Forelimb muscle (tissue), 1 donor: ENCODE results near the gene MARCKS. TPM values are rescaled to one million over a fixed set of nuclear protein-coding genes. Genes with fewer than 3 reads are reported as not detected.

Experiments
- DNase-seq: peaks from one replicate; pipeline ENCODE4 v3.0.0-alpha.2; 2013; ENCODE audit warnings: low read depth
- polyA plus RNA-seq: library from polyadenylated mRNA; unstranded; fragments of 120-200 nt; gene quantifications from one replicate; pipeline ENCODE4 v1.2.1, GENCODE V29; 2013; ENCODE audit not compliant: insufficient read length

Gene MARCKS
- polyA plus RNA-seq, 1 donor: 166 TPM

DNA sequence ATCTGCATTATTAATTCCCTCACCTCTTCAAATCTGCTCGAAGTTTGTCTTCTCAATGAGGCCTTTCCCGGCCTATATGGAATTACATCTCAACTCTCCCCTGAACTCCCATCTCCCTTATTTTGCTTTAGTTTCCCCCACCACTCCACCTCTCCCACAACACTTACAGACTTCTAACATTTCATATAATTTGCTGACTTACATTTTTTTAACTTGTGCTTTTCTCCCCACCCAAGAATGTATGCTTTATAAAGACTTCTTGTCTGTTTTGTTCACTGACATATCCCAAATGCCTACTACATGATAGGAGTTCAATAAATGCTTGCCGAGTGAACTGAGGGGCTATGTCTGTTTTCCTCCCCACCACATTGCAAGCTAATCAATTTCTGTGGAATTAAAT lies 3.9 kb upstream of the MARCKS start:
- DNase-seq: no peak

DNA sequence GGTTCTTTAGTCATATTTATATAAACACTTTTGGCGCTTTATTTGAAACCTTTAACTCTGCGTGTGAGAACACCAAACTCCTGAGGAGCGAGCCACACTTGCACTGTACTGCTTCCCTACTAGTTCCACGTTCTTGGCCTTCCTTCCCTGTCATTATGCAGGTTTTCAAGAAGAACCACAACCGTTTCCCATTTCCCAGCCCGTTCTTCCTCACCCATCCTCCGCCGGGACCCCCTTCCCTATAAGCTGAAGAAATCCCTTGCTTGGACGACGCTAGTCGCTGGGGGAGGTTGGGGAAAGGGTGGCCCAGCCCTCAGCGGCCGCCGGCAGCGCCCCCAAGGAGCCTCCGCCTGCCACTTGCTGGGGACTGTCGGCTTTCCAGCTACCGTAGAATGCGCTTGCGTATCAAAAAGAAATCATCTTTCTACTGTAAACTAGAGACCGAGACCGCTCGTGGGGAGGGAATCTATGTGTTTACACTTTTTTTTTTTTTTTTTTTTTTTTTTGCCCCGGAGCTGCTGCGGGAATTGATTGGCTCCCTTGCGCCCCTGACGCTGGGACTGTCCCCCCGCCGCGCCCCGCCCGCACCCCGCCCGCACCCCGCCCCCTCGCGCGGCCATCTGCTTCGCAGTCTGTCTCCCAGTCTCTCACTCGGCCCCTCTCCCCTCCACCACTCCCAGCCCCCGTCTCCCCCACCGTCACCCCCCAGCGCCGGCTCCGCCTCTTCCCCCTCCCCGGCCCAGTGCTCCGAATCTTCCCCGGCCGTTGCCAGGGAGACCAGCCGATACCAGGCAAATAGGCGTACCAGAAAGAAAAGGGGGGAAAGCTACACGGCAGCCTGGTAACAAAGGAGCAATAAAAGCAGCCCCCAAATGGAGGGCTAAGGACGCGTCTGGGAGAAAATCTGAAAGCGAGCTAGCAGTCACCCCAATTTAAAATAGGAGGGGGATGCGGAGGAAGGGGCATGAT lies 2.3 kb upstream of the MARCKS start:
- no peak for DNase-seq

DNA sequence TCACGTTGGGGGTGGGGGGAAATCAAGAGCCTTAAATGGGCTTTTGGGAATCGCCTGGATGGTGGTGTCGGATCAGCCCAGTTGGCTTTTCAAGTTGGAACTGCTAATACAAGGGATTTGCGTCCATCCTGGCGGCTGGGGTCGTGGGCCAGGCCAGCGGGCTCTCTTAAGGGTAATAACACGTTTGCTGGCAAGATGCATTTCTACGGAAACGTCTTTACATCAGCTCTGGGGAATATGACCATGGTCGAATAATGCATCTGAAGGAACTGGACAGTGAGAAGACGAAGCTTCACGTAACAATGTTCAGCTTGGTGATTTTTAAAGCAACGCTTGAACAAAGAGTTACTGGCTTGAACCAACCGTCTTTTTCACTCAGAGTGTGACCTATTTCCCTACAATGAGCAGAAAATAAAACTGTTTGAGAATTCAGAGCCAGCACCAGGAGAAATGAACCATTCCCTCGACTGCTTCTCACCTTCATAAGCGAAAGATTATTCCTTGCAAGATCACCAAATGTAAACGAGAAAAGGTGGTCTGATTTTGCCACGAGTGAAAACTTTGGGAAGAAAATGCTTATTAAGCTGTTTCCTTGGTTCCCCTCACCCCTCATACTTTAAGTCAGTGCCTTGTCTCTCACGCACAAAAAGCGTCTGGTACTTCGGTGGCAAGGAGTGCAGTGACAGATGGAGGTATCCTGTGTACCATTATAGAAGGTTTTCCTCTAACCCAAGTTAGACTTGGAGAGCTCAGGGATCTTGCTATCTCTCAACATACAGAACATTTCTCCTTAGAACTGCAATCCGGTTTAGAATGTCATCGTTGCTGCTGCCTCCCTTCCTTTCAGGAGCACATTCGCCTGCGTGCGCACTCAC lies 1.4 kb upstream of the MARCKS start:
- no peak for DNase-seq

DNA sequence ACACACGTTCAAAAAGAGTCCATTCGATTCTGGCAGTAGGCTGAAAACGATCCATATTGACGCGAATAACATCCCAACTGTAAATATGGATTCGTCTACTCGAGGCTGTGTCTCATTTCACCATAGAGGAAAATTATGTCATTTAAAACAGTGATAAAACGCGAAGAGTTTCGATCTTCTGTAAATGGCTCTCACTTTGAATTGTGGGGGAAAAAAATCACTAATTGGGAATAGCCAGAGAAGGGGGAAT lies 845 bp upstream of the MARCKS start:
- no peak for DNase-seq

DNA sequence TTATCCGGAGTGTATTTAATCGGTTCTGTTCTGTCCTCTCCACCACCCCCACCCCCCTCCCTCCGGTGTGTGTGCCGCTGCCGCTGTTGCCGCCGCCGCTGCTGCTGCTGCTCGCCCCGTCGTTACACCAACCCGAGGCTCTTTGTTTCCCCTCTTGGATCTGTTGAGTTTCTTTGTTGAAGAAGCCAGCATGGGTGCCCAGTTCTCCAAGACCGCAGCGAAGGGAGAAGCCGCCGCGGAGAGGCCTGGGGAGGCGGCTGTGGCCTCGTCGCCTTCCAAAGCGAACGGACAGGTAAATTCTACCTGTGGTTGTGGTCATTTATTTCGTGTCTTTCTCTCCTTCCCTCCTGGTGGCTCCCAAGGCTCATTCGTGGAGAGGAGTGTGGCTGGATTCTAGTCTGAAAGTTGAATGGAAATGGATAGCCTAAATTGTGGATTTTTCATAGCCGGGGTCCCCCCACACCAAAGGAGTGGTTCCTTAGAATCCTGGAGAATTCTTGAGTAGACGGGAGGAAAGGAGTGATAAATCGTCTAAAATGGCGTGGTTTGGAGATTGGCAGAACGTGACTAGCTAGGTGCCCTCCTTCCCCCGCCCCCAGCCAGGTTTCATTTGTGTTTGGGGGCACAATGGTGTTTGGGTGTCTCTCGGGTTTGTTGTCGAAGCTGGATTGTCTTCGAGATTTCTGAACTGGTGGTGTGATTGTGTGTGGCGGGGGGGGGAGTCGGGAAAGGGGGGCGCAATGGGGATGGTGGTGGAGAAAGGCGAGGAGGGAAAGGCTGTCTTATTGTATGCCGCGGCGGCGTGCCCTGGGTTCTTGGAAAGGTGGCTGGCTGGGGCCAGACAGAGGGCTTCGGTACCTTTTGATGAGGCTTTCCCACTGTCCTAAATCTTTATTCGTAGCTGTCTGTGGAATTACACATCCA lies 673 bp downstream of the MARCKS start:
- no peak for DNase-seq

DNA sequence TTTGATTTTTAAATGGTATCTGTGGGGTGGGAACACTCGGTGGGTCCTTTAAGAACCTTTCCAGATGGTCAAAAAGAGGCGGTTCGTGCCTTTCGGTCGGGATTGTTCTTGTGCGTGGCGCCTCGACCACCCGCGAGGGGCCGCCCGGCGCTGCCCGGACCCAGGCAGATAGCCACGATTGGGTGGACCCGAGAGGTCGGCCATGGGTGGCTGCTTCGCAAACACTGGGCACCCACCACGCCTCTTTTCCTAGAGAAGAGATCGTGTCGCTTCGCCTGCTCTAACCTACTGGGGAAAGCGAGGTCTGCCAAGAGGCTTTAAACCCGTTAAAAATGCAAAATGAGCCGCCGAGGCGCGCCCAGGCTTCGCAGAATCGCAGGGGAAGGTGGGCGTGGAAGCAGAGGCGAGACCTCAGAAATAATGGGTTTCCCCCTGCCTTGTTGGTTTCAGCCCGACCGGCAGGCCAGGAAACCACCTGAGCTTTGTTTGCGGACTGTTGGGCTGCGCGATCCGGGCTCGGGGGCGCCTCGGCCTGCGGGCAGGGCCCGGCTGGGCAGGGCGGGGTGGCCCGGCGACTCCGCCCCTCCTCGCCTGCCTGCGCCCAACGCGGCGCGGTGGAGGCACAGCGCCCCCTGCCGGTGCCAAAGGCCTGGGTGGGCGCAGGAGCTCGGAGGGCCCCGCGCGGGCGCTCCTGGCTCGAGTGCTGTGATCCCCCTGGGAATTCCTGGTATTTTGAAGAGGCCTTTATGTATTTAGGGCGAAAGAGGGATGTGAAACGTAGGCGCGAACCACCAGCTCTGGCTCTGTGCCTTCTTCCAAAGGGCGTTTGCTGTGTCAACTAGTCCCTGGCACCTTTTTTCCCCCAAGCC lies 1.6 kb downstream of the MARCKS start:
- no peak for DNase-seq

DNA sequence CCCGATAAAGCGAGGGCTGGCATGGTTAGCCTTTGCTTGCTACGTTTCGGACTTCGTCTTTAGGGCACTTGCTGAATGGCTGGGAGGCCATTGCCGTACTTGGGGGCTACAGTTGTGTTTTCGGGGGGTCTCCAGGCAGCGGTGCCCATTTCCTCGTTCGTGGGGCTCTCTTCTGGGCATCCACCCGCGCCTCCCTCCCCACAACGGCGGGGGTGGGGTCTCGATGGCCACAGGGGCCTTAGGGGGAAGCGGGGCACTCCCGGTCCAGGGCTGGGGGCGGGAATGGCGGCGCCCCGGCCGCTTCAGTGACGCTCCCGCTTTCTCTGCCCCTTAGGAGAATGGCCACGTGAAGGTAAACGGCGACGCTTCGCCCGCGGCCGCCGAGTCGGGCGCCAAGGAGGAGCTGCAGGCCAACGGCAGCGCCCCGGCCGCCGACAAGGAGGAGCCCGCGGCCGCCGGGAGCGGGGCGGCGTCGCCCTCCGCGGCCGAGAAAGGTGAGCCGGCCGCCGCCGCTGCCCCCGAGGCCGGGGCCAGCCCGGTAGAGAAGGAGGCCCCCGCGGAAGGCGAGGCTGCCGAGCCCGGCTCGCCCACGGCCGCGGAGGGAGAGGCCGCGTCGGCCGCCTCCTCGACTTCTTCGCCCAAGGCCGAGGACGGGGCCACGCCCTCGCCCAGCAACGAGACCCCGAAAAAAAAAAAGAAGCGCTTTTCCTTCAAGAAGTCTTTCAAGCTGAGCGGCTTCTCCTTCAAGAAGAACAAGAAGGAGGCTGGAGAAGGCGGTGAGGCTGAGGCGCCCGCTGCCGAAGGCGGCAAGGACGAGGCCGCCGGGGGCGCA lies 2.4 kb downstream of the MARCKS start:
- DNase-seq: no peak

DNA sequence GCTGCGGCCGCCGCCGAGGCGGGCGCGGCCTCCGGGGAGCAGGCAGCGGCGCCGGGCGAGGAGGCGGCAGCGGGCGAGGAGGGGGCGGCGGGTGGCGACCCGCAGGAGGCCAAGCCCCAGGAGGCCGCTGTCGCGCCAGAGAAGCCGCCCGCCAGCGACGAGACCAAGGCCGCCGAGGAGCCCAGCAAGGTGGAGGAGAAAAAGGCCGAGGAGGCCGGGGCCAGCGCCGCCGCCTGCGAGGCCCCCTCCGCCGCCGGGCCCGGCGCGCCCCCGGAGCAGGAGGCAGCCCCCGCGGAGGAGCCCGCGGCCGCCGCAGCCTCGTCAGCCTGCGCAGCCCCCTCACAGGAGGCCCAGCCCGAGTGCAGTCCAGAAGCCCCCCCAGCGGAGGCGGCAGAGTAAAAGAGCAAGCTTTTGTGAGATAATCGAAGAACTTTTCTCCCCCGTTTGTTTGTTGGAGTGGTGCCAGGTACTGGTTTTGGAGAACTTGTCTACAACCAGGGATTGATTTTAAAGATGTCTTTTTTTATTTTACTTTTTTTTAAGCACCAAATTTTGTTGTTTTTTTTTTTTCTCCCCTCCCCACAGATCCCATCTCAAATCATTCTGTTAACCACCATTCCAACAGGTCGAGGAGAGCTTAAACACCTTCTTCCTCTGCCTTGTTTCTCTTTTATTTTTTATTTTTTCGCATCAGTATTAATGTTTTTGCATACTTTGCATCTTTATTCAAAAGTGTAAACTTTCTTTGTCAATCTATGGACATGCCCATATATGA lies 3.2 kb downstream of the MARCKS start:
- DNase-seq: no peak

DNA sequence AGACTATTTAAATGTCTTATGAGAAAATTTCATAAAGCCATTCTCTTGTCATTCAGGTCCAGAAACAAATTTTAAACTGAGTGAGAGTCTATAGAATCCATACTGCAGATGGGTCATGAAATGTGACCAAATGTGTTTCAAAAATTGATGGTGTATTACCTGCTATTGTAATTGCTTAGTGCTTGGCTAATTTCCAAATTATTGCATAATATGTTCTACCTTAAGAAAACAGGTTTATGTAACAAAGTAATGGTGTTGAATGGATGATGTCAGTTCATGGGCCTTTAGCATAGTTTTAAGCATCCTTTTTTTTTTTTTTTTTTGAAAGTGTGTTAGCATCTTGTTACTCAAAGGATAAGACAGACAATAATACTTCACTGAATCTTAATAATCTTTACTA lies 5.0 kb downstream of the MARCKS start:
- no peak for DNase-seq

DNA sequence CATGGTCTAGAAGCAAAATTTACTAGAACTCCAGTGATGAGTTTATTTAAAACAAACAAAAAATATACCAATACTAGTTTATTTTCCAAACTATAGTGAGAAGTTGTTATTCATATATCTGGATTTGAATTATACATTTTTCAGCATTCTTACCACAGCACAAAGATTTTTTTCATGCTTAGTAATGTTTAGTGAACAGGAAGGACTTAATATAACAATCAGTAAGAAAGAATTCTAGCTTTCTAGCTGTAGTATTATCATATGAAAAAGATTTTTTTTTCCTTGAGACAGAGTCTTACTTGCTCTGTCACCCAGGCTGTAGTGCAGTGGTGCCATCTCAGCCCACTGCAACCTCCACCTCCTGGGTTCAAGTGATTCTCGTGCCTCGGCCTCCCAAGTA lies 13.8 kb downstream of the MARCKS start:
- no peak for DNase-seq

DNA sequence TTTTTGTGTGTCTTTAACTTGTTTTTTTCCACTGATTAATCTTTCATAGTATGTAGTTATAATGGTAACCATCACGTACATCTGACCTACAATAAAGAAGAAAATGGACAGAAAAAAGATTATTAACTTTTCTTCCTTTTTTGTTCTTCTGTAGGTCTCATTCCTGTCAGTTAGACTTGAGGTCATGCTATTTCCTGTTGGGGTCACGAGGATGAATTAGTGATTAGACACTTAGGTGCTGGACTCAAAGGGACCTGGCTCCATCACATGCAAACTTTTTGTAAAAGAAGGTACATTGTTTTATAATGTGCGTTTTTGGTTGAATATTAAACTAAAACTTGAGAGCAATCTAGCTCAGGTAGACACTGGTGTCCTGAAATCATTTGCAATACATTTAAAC lies 14.8 kb downstream of the MARCKS start:
- DNase-seq: no peak

DNA sequence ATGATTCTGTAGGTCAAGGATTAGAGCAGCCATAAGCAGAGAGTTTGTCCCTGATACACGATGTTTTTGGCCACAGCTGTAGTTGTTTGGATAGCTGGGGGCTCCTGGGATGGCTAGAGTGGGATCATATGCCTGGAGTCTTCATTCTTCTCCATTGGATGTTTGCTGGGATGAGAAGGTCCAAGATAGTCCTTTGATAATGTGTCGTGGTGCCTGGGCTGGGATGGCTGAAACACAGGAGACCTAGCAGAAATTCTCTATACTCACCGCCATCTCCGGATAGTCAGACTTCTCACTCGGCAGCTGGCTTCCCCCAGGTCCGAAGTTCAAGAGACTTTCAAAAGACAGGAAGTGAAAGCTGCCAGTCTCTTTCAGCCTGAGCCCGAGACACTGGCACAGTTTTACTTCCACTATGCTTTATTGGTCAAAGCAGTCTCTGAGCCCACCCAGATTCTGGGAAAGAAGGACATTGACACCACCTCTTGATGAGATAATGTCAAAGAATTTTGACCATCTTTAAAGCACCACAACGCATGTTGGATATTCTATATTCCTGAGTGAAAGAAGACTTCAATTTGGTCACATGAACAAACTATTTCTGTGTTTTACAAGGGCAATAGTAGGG lies 16.0 kb downstream of the MARCKS start:
- DNase-seq: no peak

DNA sequence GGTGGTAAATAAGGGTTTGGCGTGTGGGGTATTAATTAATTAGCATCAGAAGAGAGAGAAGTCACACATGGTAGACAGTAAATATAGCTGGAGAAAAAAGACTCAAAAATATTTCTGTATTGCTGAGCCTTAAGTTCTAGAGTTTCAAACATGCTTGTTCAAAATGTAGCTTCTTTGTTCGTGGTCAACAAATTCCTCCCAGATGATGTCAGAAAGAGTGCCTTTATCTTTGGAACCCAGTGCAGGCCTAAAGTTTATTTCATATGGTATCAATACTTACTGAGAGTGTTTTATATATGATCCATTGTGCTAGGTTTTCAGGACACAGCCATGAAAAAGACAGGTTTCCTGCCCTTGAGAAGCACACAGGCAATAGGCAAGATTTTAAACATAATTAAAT lies 18.3 kb downstream of the MARCKS start:
- DNase-seq: no peak

DNA sequence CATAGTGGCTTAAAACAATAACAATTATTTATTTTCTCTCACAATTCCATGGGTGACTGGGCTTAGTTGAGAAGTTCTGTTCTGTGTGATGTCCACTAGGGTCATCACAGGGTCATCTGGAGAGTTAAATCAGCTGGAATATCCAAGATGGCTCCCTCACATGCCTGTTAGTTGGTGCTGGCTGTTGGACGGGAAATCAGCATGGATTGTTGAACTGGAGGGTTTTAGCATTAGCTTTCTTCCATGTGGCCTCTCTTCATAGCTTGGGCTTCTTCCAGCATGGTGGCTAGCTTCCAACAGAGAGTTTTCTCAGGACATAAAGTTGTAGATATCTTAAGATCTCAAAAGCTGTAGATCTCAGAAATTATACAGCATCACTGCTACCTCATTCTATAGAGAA lies 19.6 kb downstream of the MARCKS start:
- no peak for DNase-seq

DNA sequence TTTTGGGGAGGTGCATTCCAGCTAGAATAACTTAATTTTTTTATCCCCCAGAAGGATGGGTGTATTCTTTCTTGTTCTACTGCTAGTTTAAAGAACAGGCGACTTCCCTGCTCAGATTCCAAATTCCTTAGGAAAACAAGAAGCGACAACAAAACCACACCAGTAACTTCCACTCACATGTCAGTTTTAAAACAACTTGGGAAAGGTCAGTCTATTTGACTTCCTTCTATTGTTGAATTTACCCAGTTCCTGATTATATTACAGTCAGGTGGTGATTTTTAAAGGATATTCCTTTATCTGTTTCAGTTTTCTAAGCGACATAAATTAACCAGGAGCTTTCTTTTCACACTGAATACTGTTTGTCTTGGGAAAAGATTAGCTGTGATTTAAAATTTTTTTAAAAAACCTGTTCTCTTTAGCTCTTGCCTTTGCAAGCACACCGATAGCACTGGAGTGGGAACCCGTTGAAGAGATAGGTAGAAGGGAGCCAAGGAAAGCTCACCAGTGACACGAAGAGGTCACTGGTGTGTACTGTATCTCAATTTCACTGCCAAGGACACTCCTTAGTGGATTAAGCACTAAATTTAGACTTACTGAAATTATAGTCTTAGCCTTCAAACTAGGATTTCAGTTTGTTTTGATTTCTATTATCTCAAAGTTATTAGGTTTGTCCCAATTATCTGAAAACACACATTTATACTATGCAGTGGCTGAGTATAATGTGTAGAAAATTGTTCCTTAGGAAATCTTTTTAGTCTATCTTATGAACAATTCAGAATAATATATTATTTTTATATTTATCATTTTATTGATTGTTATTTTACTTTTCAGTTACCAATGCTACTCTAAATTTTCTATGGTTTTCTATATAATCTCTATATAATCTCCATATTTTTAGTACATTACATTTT lies 22.3 kb downstream of the MARCKS start:
- DNase-seq: peak; percentile 90

DNA sequence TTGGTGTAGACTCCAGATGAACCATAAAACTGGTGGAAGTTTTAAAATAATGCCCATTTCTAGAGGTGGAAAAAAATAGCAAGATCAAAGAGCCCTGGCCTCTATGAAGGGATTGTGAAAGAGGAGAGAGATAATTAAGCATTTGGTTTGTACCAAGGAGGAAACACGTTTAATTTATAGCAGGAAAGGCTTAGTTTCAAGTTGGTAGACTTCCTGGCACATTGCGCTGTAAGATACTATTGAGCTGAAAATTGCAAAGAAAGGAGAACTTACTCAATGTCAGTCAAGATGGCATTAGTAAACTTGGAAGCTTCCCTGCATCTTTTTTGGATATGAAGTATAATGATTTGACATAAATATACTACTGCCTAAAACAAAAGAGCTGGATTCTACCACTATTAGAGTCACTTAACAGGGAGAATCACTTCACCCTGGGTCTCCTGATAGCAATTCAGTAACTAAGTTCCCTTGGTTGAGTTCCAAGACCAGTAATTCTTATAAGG lies 24.4 kb downstream of the MARCKS start:
- no peak for DNase-seq

DNA sequence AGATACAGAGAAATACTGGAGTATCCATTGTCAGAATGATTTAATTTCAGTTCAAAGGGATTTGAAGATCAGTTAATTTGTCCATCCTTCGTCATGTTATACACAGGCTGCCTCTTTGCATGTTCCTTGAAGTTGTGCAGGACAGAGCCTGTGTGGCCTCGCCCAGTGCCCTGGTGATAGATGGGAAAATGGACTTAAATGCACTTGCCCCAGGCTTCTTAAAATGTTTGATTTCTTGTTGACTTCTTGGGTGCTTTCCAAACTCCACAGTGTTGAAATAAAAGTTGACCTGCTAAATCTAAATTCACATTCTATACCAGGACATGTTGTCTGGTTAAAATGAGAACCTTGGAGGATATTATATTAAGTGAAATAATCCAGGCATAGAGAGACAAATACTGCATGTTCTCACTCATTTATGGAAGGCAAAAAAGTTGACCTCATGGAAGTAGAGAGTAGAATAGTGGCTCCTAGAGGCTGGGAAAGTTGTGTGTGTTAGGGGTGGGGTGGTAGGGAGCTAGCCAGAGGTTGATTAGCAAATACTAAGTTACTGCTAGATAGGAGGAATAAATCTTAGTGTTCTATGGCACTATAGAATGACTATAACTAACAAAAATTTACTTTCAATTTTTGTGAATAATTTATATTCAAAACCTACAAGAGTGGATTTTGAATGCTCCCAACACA lies 25.3 kb downstream of the MARCKS start:
- no peak for DNase-seq
